ENCODE measurements around the gene UTS2B.

Gene UTS2B

GRCh38 chr3:191235331-191236314 is 94.7 kb downstream of the UTS2B start:
- DNase-seq: no peak

GRCh38 chr3:191234216-191234615 is 96.1 kb downstream of the UTS2B start:
- DNase-seq: no peak

- DNase-seq: no peak
These were observed 102.8 kb downstream of the UTS2B start for GRCh38 chr3:191227541-191227940.

GRCh38 chr3:191221638-191222037 is 108.7 kb downstream of the UTS2B start:
- no peak for DNase-seq

GRCh38 chr3:191220908-191221307 is 109.4 kb downstream of the UTS2B start:
- no peak for DNase-seq

- DNase-seq: no peak
These were observed 113.0 kb downstream of the UTS2B start for GRCh38 chr3:191217301-191217700.

All from activated naive CD4-positive, alpha-beta T cell (primary cell).